Measurements from ENCODE around the gene CDK10. TPM values are rescaled to one million over a fixed set of nuclear protein-coding genes. Genes with fewer than 3 reads are reported as not detected.

CDK10 gene
- total RNA-seq, 2 donors from 2014 or later: 47.5 to 105 TPM

- Histone ChIP-seq H3K4me3 (no peak overlapping the region), H3K27ac (no peak overlapping the region), H3K9me3 (no peaks in the 10 kb centered on the region), H3K36me3 (replicated peaks in 1 of 2; ENCODE audit: insufficient read depth in 1 of 2, low read depth in 2 of 2) (peaks cover 7 to 41% of the 10 kb centered on the region in 2 donors), H3K4me1 (no peaks in the 10 kb centered on the region), H3K27me3 (no peaks in the 10 kb centered on the region)
- intact Hi-C loops (cut with DNase I): no loop called here
- TF ChIP-seq POLR2A (IDR thresholded peaks at IDR 0.05): no peak
- TF ChIP-seq, protein P1, sequence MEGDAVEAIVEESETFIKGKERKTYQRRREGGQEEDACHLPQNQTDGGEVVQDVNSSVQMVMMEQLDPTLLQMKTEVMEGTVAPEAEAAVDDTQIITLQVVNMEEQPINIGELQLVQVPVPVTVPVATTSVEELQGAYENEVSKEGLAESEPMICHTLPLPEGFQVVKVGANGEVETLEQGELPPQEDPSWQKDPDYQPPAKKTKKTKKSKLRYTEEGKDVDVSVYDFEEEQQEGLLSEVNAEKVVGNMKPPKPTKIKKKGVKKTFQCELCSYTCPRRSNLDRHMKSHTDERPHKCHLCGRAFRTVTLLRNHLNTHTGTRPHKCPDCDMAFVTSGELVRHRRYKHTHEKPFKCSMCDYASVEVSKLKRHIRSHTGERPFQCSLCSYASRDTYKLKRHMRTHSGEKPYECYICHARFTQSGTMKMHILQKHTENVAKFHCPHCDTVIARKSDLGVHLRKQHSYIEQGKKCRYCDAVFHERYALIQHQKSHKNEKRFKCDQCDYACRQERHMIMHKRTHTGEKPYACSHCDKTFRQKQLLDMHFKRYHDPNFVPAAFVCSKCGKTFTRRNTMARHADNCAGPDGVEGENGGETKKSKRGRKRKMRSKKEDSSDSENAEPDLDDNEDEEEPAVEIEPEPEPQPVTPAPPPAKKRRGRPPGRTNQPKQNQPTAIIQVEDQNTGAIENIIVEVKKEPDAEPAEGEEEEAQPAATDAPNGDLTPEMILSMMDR (IDR thresholded peaks at IDR 0.05): no peak
- DNase-seq (no peak), ATAC-seq (no peak)
- 84 to 93% methylated on average over 11 to 20 of the region's 20 CpGs for WGBS, 2 donors
Measured at GRCh38 chr16:89738538-89739317, 52.2 kb downstream of the CDK10 start.

DNA sequence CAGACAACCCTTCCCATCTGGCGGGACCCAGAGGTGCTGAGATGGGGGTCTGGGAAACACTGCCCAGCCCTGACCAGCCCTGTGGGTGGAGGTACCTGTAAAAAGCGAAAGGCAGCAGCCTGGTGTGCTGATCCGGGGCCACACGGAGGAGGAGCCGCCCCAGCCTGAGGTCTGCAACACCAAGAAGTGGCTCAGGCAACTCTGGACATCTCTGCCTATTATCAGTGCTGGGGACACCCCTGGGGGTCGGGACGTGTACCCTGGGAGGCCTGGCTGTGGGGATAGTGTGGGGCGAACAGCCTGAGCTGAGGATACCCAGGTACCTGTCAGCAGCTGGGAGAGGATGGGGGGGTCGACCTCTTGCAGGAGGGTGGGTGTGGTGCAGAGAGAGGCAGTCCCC lies 52.9 kb downstream of the CDK10 start:
- WGBS, 2 donors: 84 to 92% methylated on average over 8 to 9 of the region's 9 CpGs
- Histone ChIP-seq H3K36me3 (replicated peaks in 1 of 2; ENCODE audit: insufficient read depth in 1 of 2, low read depth in 2 of 2) (peaks cover 3 to 34% of the 10 kb centered on the region in 2 donors), H3K4me1 (no peaks in the 10 kb centered on the region), H3K4me3 (no peak overlapping the region), H3K27me3 (no peaks in the 10 kb centered on the region), H3K9me3 (no peaks in the 10 kb centered on the region), H3K27ac (no peak overlapping the region)
- DNase-seq: no peak
- TF ChIP-seq, protein P1 (IDR thresholded peaks at IDR 0.05): no peak
- TF ChIP-seq POLR2A (IDR thresholded peaks at IDR 0.05): no peak
- ATAC-seq: no peak
- intact Hi-C loops (cut with DNase I): no loop called here

- ATAC-seq (no peak), DNase-seq (no peak)
- Histone ChIP-seq H3K27me3 (no peaks in the 10 kb centered on the region), H3K36me3 (replicated peaks in 1 of 2; ENCODE audit: insufficient read depth in 1 of 2, low read depth in 2 of 2) (peaks cover 3 to 23% of the 10 kb centered on the region in 2 donors), H3K4me3 (no peak overlapping the region), H3K27ac (no peak overlapping the region), H3K4me1 (no peaks in the 10 kb centered on the region), H3K9me3 (no peaks in the 10 kb centered on the region)
- intact Hi-C loops (cut with DNase I): no loop called here
- no peak for TF ChIP-seq POLR2A (IDR thresholded peaks at IDR 0.05)
- TF ChIP-seq, protein P1 (IDR thresholded peaks at IDR 0.05): no peak
- WGBS, 2 donors: 81 to 91% methylated on average over 6 to 11 of the region's 11 CpGs
Measured at GRCh38 chr16:89741342-89742014, 55.0 kb downstream of the CDK10 start.

DNA sequence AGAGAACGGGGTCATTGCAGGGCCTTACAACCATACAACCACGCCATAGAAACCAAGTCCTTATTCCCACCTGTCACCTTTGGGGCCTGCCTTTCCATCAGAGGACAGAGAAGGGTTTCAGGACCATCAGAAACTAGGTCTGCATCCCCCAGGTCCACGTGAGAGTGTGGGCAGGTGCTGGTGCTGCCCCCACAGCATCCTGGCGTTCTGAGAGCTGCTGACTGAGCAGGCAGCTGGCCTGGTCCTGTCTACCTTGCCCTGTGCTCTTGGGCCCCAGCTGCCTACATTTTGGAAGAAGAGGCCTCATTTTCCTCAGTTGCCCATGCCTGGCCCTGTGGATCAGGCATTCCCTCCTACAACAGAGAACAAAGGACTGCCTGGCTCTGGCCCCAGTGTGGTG lies 56.5 kb downstream of the CDK10 start:
- Histone ChIP-seq H3K36me3 (replicated peaks in 1 of 2; ENCODE audit: insufficient read depth in 1 of 2, low read depth in 2 of 2) (peaks cover 0 to 15% of the 10 kb centered on the region in 2 donors), H3K4me3 (no peak overlapping the region), H3K9me3 (no peaks in the 10 kb centered on the region), H3K27ac (no peak overlapping the region), H3K4me1 (no peaks in the 10 kb centered on the region), H3K27me3 (no peaks in the 10 kb centered on the region)
- ATAC-seq (no peak), DNase-seq (no peak)
- no peak for TF ChIP-seq POLR2A (IDR thresholded peaks at IDR 0.05)
- TF ChIP-seq, protein P1 (IDR thresholded peaks at IDR 0.05): no peak
- intact Hi-C loops (cut with DNase I): no loop called here
- WGBS, 2 donors: 81 to 93% methylated on average over 4 of the region's 4 CpGs
